ENCODE measurements around the gene ZNF302.

ZNF302 gene

DNA sequence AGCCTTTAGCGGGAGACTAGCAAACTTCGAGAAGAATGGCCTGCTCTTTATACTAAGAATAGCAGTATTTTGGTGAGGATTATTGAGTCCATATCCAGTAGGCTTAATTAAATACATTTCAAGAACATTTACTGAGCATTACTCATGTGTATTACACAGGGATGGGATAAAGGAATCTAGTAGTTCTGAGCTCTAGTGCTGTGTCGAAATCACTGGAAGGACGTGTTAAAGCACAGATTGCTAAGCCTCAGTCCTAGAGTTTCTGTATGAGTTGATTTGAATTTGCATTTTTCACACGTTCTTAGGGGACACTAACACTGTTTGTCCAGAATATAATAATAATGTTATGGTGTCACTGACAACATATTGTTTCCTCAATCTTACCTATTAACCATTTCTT is 9.0 kb downstream of the ZNF302 start:
- peaks cover 35% of the 10 kb centered on the region for H3K9me3 ChIP-seq (ENCODE audit: insufficient read depth, low read length)
- peaks cover 28% of the 10 kb centered on the region for H3K36me3 ChIP-seq (ENCODE audit: insufficient read depth, insufficient read length, low read length)
- H3K4me1 ChIP-seq (ENCODE audit: insufficient read depth, insufficient read length): no peaks in the 10 kb centered on the region
- no peak overlapping the region for H3K4me3 ChIP-seq (ENCODE audit: insufficient read length, low read depth)
- TF ChIP-seq ZNF274 (IDR thresholded peaks at IDR 0.05; ENCODE audit: low read depth, low read length): no peak
- DNase-seq (ENCODE audit: low read depth, low spot score): no peak
- H3K9ac ChIP-seq (ENCODE audit: insufficient read length, low read depth): no peak overlapping the region
- H3K27me3 ChIP-seq (ENCODE audit: insufficient read depth, insufficient read length): no peaks in the 10 kb centered on the region

DNA sequence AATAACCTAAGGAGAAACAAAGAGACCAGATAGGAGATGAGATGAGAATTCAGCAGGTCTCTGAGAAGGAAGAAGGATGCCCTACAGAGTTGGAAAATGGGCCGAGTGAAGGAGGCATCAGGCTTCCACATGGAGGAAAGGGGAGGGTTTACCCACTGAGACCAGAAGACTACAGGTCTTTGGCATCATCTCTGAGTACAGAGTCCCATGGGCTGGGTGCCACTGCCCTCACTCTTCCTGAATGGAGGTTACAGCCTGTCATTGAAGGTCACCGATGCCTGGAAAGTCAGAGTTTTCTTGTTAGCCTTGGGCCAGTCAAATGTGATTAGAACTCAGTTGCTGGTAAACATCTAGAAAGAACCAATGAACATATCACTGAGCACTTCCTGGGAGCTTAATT is 9.9 kb downstream of the ZNF302 start:
- Histone ChIP-seq H3K4me3 (ENCODE audit: insufficient read length, low read depth) (no peak overlapping the region), H3K4me1 (ENCODE audit: insufficient read depth, insufficient read length) (no peaks in the 10 kb centered on the region), H3K36me3 (ENCODE audit: insufficient read depth, insufficient read length, low read length) (peaks cover 23% of the 10 kb centered on the region), H3K9me3 (ENCODE audit: insufficient read depth, low read length) (peaks cover 35% of the 10 kb centered on the region), H3K27me3 (ENCODE audit: insufficient read depth, insufficient read length) (no peaks in the 10 kb centered on the region), H3K9ac (ENCODE audit: insufficient read length, low read depth) (no peak overlapping the region)
- DNase-seq (ENCODE audit: low read depth, low spot score): no peak
- TF ChIP-seq SUZ12 (IDR thresholded peaks at IDR 0.05; ENCODE audit: extremely low read depth, insufficient read depth, insufficient read length): no peak
- TF ChIP-seq YY1 (IDR thresholded peaks at IDR 0.05; ENCODE audit: insufficient read depth, insufficient read length): no peak
- TF ChIP-seq ZNF274 (IDR thresholded peaks at IDR 0.05; ENCODE audit: low read depth, low read length): no peak

DNA sequence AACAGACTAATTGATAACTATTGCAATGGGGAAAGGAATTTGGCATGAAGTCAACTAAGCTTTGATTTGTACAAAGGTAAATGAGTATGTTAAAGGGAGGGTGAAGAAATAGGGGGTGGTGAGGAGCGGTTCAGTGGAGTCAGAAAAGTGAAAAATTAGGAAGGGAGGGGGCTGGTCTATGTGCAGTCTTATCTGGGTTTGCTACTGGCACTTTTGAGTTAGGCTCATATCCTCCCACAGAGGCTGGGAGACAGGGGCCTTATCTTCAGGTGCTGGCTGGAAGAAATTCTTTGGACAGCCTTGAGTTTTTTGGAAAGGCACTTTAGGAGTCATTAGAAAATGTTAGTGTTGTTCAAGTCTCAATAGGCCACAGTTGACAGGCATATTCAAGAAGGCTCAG is 11.1 kb downstream of the ZNF302 start:
- H3K4me1 ChIP-seq (ENCODE audit: insufficient read depth, insufficient read length): no peaks in the 10 kb centered on the region
- TF ChIP-seq ZNF274 (IDR thresholded peaks at IDR 0.05; ENCODE audit: low read depth, low read length): no peak
- no peak for TF ChIP-seq YY1 (IDR thresholded peaks at IDR 0.05; ENCODE audit: insufficient read depth, insufficient read length)
- TF ChIP-seq SUZ12 (IDR thresholded peaks at IDR 0.05; ENCODE audit: extremely low read depth, insufficient read depth, insufficient read length): no peak
- peaks cover 24% of the 10 kb centered on the region for H3K9me3 ChIP-seq (ENCODE audit: insufficient read depth, low read length)
- no peak for DNase-seq (ENCODE audit: low read depth, low spot score)
- no peaks in the 10 kb centered on the region for H3K27me3 ChIP-seq (ENCODE audit: insufficient read depth, insufficient read length)
- peaks cover 15% of the 10 kb centered on the region for H3K36me3 ChIP-seq (ENCODE audit: insufficient read depth, insufficient read length, low read length)
- H3K9ac ChIP-seq (ENCODE audit: insufficient read length, low read depth): no peak overlapping the region
- H3K4me3 ChIP-seq (ENCODE audit: insufficient read length, low read depth): no peak overlapping the region

DNA sequence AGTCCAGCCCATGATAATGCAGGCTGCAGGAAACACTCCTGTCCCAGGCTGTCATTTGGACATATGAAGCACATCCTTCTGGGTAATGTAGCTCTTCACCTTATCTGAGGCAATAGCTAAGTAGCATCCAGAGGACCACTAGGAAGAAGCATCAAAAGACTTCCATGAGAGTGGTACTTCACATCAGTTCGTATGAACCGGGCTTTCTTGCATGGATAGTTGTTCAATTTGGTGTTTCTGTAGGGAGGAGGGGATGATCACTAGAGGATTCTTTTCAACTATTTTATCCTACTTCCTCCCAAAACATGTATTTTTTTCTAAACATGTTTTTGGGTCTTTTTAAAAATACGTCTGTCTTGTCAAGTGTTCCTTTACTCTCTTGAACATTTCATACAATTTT is 12.9 kb downstream of the ZNF302 start:
- no peak for DNase-seq (ENCODE audit: low read depth, low spot score)
- Histone ChIP-seq H3K4me1 (ENCODE audit: insufficient read depth, insufficient read length) (no peaks in the 10 kb centered on the region), H3K4me3 (ENCODE audit: insufficient read length, low read depth) (no peak overlapping the region), H3K9ac (ENCODE audit: insufficient read length, low read depth) (no peak overlapping the region), H3K27me3 (ENCODE audit: insufficient read depth, insufficient read length) (no peaks in the 10 kb centered on the region), H3K36me3 (ENCODE audit: insufficient read depth, insufficient read length, low read length) (no peaks in the 10 kb centered on the region), H3K9me3 (ENCODE audit: insufficient read depth, low read length) (peaks cover 6% of the 10 kb centered on the region)
- TF ChIP-seq ZNF274 (IDR thresholded peaks at IDR 0.05; ENCODE audit: low read depth, low read length): no peak
- TF ChIP-seq SUZ12 (IDR thresholded peaks at IDR 0.05; ENCODE audit: extremely low read depth, insufficient read depth, insufficient read length): no peak

DNA sequence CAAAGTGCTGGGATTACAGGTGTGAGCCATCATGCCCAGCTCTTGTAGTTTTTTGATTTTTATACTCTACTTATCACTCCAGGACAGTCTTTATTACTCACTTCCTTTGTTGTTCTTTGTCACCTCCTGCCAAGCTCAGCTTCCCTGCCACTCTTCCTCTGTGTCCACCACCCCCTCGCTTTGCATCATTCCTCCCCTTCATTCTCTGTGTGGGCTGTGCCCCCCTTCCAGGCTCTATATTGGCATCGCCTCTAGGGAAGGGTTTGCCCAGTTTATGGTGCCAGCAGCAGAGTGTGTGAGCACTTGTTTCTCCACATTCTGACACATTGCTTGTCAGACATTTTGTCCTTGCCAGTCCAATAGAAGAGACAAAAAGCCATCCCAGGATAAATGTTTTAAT is 15.1 kb downstream of the ZNF302 start:
- Histone ChIP-seq H3K9me3 (ENCODE audit: insufficient read depth, low read length) (no peaks in the 10 kb centered on the region), H3K36me3 (ENCODE audit: insufficient read depth, insufficient read length, low read length) (no peaks in the 10 kb centered on the region), H3K27me3 (ENCODE audit: insufficient read depth, insufficient read length) (no peaks in the 10 kb centered on the region), H3K9ac (ENCODE audit: insufficient read length, low read depth) (no peak overlapping the region), H3K4me3 (ENCODE audit: insufficient read length, low read depth) (no peak overlapping the region), H3K4me1 (ENCODE audit: insufficient read depth, insufficient read length) (no peaks in the 10 kb centered on the region)
- no peak for TF ChIP-seq YY1 (IDR thresholded peaks at IDR 0.05; ENCODE audit: insufficient read depth, insufficient read length)
- no peak for TF ChIP-seq SUZ12 (IDR thresholded peaks at IDR 0.05; ENCODE audit: extremely low read depth, insufficient read depth, insufficient read length)
- no peak for DNase-seq (ENCODE audit: low read depth, low spot score)

DNA sequence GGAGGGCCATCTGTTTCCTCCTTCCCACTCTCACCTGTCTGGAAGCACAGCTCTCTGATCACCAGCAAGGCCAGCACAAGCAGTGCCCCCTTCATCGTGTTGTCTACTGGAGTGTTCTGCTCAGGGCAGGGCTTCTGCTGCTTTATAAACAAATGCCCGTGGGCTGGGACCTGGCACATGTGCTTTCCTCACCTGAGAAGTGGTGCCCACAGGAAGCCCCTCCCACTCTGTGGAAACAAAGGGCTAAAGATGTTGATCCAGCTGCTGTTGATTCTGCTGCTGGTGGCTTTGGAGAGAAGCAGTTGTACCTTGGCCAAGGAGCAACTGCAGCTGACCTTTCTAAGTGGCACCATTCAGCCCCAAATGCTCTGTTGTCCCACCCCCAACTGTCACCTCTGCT is 30.2 kb downstream of the ZNF302 start:
- no peaks in the 10 kb centered on the region for H3K27me3 ChIP-seq (ENCODE audit: insufficient read depth, insufficient read length)
- H3K9me3 ChIP-seq (ENCODE audit: insufficient read depth, low read length): peaks cover 17% of the 10 kb centered on the region; the same call in 1 of the 2 replicates
- DNase-seq (ENCODE audit: low read depth, low spot score): no peak
- no peaks in the 10 kb centered on the region for H3K4me1 ChIP-seq (ENCODE audit: insufficient read depth, insufficient read length)
- H3K36me3 ChIP-seq (ENCODE audit: insufficient read depth, insufficient read length, low read length): no peaks in the 10 kb centered on the region
- no peak overlapping the region for H3K9ac ChIP-seq (ENCODE audit: insufficient read length, low read depth)
- TF ChIP-seq SUZ12 (IDR thresholded peaks at IDR 0.05; ENCODE audit: extremely low read depth, insufficient read depth, insufficient read length) (no peak), ZNF274 (IDR thresholded peaks at IDR 0.05; ENCODE audit: low read depth, low read length) (no peak), YY1 (IDR thresholded peaks at IDR 0.05; ENCODE audit: insufficient read depth, insufficient read length) (no peak)
- H3K4me3 ChIP-seq (ENCODE audit: insufficient read length, low read depth): no peak overlapping the region

DNA sequence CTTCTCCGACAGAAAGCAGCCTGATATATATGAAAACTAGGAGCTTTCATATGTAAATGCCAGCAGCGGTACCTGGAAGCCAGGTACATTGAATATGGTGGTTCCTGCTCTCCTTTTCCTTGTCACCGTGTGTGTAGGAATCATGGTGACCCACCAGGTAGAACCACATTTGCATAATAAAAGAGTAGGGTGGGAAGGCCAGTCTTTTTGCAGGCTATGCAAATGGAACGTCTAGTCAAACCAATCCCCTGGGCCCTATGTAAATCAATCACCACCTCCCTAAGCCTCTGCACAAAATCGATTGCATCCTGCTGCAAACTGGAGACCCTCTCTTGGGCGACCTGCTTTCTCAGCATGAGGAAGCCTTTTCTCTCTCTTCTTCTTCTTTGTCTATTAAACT is 34.4 kb downstream of the ZNF302 start:
- Histone ChIP-seq H3K9me3 (ENCODE audit: insufficient read depth, low read length) (peaks cover 38% of the 10 kb centered on the region), H3K4me1 (ENCODE audit: insufficient read depth, insufficient read length) (no peaks in the 10 kb centered on the region), H3K9ac (ENCODE audit: insufficient read length, low read depth) (no peak overlapping the region), H3K4me3 (ENCODE audit: insufficient read length, low read depth) (no peak overlapping the region), H3K27me3 (ENCODE audit: insufficient read depth, insufficient read length) (no peaks in the 10 kb centered on the region), H3K36me3 (ENCODE audit: insufficient read depth, insufficient read length, low read length) (no peaks in the 10 kb centered on the region)
- DNase-seq (ENCODE audit: low read depth, low spot score): no peak
- no peak for TF ChIP-seq ZNF274 (IDR thresholded peaks at IDR 0.05; ENCODE audit: low read depth, low read length)
- no peak for TF ChIP-seq YY1 (IDR thresholded peaks at IDR 0.05; ENCODE audit: insufficient read depth, insufficient read length)
- no peak for TF ChIP-seq SUZ12 (IDR thresholded peaks at IDR 0.05; ENCODE audit: extremely low read depth, insufficient read depth, insufficient read length)

Data from NT2/D1 (cell line).